IPS-11a (cell line): Measurements from ENCODE around the gene ACTG2.
A peak's percentile ranks its signal among the peaks of the same experiment; 100 is the strongest.

Source experiments
- H3K4me3 ChIP-seq: one replicate; pipeline ENCODE4 v1.5.1; 2013; ENCODE audit warnings: low read depth, low read length, control low read depth

ACTG2 gene

DNA sequence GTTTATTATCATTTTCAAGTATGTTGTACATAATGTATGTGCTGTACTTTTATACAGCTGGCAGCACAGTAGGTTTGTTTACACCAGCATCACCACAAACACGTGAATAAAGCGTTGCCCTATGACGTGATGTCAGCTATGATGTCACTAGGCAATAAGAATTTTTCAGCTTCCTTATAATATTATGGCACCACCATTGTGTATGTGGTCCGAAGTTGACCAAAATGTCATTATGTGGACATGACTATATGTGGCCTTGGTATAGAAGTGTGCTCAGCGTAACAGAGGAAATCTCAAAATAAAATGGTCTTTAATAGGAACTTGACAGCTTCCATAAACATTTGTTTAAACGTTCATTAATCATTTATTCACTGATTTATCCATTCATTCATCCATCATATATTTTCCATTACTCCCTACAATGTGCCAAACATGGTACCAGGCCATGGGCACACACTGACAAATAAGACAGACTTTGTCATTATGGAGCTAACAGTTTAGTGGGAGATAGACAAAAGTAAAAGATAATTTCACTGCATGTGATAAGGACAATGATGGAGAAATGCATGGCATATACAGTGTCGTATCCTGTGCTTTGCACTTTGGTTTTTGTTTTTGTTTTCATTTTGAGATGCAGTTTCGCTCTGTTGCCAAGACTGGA is 18.9 kb downstream of the ACTG2 start:
- no peak overlapping the region for H3K4me3 ChIP-seq

DNA sequence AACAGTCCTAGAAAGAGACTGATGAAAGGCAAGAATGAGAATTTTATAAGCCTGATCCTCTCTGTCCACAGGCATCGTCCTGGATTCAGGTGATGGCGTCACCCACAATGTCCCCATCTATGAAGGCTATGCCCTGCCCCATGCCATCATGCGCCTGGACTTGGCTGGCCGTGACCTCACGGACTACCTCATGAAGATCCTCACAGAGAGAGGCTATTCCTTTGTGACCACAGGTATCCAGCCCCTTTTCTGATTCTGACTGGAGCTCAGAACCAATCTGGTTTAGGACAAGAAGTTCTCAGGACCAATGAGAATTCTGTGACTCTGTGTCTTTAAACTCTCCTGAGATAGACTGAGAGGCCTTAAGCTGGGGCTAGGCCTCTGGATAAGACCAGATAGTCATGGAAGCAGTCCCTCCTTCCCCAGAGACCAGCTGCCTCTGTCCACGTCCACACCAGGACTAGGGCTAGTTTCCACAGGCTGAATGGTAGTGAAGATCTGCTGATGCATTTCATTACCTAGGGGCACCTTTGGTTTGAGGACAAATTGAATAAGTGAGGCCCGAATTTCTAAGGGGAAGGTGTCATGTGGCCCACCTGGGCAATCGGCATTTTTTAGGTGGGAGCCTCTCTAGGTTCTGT is 20.7 kb downstream of the ACTG2 start:
- no peak overlapping the region for H3K4me3 ChIP-seq

DNA sequence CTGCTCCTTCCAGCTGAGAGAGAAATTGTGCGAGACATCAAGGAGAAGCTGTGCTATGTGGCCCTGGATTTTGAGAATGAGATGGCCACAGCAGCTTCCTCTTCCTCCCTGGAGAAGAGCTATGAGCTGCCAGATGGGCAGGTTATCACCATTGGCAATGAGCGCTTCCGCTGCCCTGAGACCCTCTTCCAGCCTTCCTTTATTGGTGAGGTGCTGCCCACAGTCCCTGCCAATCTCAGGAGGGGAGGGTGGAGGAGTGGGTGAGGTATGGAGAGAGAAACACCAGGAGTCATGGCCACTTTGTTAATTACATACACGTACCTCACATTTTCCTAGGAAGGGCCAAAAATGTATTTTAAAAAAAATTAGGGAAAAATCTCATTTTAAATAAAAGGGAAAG is 21.9 kb downstream of the ACTG2 start:
- no peak overlapping the region for H3K4me3 ChIP-seq

DNA sequence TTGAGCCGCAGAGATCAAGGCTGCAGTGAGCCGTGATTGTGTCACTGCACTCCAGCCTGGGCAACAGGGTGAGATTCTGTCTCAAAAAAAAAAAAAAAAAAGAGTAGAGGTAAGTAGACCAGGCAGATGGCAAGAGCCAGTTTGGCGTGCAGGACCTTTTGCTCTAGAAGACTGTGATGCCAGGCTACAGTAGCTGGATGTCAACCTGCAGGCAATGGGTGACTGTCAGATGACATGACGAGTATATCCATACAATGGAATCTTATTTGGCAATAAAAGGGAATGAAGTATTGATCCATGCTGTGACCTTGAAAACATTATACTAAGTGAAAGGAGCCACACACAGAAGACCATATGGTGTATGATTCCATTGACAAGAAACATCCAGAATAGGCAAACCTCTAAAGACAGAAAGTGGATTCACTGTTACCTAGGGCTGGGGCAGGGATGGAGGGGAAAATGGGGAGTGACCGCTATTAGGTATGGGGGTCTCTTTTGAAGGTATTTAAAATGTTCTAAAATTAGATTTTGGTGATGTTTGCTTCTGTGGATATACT is 22.7 kb downstream of the ACTG2 start:
- no peak overlapping the region for H3K4me3 ChIP-seq

DNA sequence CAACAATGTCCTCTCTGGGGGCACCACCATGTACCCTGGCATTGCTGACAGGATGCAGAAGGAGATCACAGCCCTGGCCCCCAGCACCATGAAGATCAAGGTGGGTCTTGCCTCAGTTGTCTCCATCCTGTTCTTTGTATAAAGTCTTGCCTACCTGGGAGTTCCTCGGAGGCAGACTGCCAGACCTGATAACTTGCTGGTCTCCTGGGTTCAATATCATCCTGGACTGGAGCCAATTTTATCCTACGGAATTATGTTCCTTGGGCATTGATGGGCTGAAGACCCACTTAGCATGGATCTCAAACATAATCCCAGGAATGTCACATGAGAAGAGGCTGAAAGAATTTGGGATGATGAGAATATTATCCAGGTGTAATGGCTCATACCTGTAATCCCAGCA is 23.9 kb downstream of the ACTG2 start:
- no peak overlapping the region for H3K4me3 ChIP-seq

DNA sequence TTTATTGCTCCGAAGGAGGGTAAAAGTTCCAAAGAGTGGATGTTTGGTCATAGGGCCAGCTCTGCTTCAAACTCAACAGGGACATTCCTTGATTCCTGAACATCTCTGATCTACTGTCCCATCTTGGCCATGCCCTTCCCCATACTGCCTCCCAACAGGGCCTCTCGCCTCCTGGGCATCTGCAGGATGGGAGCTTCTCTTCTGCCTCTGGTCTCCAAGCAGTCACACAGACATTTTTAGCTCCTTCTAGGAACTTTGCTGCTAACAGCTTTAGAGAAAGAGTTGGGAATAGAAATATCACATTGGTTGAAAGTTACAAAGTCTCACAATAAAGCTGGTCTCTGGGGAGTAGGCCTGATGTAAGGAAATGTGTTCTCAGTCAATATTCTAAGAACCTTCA is 24.5 kb downstream of the ACTG2 start:
- H3K4me3 ChIP-seq, result no peak overlapping the region

DNA sequence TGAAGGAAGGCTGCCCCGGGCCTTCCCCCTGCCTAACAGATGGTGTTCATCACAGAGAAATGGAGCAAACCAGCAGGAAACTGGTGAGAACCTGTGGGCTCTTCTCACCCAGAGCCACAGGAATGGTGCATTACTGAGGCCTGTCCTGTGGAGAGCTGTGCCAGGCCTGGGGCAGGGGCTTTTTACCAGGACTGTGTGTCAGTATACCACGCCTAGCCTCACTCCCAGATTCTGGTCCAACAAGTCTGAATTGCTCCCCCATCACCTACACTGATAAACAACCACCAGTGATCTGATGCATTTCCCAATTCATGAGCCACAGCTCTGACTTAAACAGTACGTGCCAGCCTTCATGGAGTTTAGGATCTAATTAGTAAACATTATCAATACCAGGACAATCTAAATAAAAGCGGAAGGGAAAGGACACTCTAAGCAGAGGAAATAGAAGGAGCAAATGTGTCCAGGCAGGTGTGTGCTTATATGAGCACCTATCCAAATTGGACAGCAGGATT is 24.9 kb downstream of the ACTG2 start:
- no peak overlapping the region for H3K4me3 ChIP-seq

DNA sequence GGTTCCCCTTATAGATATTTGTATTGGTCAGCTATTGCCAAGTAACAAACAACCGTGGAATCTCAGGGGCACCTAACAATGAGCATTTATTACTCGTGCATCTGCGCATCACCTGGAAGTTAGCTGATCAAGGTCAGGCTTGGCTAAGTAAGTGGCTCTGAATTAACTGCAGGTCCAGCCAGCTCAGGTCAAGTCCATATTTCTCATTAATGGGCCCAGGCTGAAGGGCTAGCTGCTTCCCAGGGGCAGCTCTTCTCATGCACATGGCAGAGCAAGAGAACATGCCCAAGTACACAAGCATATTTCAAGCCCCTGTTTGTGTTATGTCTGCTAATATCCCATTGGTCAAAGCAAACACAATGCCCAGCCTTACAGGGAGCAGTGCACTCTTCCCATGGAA is 26.0 kb downstream of the ACTG2 start:
- H3K4me3 ChIP-seq, result no peak overlapping the region

DNA sequence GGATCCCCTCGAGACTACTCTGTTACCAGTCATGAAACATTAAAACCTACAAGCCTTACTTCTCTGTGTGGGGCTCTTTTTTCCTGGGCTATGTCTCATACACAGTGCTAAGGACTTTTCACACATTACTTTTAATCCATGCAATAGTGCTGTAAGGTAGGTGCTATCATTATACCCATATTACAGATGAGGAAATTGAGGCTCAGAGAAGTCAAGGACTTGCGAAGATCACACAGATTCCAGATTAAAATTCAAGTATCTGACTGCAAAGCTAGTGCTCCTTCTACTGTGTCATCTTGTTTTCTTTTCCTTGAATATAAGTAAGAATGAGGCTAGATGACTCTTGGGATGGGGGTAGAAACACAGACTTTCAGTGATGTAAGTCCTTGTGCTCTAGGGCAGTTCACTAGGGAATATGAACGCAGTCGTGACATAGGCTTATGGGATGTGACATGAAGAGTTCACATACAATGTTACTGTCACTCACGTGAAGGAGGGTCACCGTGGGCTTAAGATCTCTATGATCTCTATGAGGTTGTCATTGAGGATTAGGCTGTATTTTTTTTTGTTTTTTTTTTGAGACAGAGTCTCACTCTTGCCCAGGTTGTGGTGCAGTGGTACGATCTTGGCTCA is 26.9 kb downstream of the ACTG2 start:
- H3K4me3 ChIP-seq, result no peak overlapping the region

DNA sequence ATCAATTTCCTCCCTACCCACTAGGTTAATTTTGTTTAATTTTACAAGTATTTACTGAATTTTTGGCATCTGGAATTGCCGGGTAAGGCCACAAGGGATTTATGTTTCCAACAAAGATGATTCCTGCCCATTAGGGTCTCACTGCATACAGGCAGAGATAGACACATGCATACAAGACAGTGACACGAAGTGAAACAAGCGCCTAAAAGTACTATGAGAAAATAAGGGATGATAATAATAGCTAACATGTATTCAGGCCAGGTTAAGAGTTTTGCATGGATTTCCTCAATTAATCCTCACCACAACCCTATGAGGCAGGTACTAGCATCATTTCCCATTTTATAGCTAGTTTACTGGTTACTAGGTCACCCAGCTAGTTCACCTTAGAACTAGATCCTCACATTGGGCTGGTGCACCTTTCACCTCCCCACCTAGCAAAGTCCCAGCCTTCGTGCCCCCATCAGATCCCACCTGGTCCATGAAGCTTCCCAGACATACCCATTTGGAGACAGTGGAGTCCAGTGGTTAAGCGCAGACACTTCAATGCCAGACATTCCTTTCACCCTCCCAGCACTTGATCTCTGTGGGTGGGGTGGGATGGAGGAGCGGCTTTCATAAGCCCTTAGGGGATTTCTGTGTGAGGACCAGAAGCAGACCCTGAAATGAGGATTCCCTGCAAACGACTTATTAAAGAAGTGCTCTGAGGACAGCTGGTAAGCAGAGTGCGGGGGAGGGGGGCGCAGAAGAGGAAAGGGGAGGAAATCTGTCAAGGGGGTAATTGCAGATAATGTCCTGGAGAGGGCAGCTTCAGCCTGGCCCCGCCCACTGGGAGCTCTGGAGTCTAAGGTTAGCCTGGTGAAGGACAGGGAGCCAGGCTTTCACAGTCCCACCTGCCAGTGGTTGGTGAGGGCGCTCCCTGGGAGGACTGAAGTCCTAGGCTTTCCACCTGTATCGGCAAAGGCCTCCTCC is 28.1 kb downstream of the ACTG2 start:
- no peak overlapping the region for H3K4me3 ChIP-seq

DNA sequence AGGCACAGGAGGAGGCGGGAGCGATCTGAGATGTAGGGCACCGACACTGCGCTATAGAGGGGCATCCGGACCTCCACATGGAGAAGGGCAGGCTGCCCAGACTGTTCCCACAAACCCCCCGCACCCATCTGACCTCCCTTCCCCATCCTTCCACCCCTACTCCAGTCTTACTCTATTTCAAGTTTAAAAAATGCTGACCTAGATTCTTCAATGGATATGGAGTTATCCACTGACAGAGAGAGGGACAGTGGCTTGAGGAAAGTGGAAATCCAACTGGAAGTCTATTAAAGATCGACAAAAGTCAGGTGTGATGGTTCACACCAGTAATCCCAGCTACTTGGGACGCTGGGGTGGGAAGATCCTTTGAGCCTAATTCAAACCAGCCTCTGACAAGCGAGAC is 28.8 kb downstream of the ACTG2 start:
- no peak overlapping the region for H3K4me3 ChIP-seq

DNA sequence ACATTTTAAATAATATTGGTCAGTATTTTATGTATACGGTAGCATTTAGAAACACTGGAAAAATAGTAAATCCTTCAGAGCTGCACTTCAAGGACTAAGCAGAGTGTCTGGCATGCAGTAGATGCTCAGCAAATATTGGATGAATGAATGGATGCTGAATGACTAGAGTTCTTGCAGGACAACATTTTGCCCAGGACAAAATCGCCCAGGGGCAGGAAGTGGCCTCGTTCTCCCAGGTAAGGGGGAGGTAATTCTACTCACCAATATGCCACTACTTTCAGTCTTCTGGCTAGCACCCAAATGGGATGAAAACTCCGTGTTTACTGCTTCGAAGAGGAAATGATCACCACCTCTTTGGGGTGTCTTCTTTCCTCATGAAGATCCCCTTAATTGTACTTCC is 29.9 kb downstream of the ACTG2 start:
- H3K4me3 ChIP-seq, result no peak overlapping the region

DNA sequence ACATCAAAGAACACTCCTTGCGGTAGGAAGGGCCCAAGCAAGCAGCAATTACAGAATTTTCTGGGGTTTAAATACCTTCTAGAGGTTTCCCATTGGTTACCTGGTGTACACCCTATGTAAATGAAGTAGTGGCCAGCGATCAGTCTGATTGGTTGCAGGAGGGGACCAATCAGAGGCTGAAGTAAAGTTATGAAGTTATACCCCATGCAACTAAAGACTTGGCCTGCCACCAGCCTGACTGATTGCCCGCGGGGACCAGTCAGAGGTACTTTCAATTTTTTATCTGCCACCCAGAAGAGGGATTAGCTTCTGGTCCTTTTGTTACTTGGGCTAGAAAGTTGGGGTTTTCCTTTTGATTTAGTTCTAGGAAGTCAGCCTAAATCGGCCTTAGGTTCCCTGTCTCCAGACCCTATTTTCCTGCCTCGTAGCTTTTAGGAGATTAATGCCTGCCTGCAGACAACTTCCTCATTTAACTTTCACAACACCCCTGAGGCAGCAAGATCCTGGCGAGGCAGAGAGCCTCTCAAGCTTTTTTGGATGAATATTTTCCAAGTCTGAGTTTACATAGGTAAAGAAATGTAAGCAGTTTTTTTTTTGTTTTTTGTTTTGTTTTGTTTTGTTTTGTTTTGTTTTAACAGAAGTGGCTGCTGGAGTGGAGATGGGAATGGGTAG is 32.4 kb downstream of the ACTG2 start:
- H3K4me3 ChIP-seq, result no peak overlapping the region

DNA sequence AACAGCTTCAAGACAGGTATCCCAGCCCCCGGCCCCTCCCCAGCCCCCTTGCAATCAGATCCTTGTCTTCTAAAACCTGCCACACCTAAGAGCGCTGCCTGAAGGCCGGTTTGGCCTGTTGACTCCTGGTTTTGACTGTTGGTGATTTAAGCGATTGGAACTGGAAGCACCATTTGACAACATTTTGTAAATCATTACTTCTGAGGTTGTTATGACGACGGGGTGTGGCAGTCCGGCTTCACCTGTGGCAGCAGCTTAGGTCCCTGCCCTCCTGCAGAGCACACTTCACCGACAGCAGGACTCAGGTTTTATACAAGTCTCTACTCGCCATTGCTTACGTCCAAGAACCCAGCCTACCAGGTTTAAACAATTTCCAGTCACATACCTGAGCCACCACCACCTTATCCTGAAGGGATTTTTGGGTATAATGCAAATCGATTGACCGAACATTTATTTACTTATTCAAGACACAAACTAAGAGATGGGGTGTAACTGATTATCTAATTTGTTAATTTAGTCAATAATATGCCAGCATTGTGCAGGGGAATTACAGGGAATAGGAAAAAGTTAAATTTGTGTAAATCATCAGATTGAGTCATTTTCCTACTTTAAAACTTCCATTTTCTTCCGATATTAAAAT is 33.2 kb downstream of the ACTG2 start:
- H3K4me3 ChIP-seq, result peak overlapping the region; percentile 78

DNA sequence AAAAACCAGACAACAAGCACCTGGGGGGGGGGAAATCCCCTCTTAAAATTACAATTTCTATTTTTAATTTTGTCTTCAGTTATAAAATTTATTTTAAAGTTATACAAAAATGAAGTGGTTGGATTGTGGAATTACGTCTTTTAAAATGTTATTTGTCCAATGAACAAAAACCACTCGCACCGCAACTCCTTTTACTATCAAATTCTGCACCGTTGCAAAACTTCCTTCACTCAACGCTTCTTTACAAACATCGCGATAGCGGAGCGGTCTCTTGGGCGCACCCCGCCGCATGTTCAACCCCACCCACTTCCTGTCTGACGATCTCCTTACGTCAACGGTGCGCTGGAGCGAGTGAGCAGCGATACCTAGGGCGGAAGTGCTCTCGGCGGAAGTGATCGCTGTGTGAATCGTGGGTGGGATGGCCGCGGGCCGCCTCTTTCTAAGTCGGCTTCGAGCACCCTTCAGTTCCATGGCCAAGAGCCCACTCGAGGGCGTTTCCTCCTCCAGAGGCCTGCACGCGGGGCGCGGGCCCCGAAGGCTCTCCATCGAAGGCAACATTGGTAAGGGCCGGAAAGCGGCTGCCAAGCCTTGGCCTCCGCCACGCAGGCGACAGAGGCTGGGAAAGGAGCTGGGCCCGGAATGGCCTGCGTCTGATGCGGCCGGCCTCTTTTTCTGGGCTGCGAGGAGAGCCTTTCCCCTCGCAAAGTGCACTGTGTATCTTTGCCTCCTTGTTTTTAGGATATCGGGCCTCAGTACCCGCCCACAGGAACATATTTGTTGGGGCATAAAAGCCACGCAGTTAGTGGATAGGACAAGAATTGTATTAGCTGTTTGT is 33.9 kb downstream of the ACTG2 start, which contains the start of gene DGUOK:
TSS of gene DGUOK (plus strand) at position 388 of the 835 bp plus-strand sequence. CDS start at position 419, 31 bp downstream.
- H3K4me3 ChIP-seq, result peak within 1 kb of the TSS; percentile 78

DNA sequence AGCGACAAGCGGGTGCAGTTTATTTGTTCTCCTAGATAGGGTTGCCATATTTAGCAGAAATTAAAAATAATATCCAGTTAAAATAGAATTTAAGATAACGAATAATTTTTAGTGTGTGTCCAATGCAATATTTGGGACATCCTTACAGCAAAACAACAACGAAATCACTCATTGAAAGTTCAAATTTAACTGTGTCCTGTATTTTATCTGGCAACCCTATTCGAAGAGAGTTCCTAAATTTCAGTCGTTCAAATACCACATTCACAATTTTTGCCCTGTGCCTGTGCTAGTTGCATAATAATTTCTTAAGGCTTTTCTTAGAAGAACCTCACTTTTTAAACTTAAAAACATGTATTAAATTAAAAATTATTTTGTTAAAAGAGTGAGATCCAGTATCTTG is 34.5 kb downstream of the ACTG2 start:
- peak overlapping the region; percentile 78 for H3K4me3 ChIP-seq

DNA sequence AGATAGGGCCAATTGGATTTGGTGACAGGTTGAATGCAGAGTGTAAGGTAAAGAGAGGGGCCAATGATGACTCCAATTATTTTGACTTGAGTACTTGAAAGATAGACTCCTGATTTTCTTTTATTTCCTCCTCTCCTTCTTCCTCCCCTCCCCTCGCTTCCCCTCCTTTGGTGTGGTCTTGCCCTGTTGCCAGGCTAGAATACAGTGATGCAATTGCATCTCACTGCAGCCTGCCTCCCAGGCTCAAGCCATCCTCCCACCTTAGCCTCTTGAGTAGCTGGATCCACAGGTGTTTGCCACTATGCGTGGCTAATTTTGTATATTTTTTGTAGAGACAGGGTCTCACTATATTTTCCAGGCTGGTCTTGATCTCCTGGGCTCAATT is 36.1 kb downstream of the ACTG2 start:
- H3K4me3 ChIP-seq, result no peak overlapping the region

DNA sequence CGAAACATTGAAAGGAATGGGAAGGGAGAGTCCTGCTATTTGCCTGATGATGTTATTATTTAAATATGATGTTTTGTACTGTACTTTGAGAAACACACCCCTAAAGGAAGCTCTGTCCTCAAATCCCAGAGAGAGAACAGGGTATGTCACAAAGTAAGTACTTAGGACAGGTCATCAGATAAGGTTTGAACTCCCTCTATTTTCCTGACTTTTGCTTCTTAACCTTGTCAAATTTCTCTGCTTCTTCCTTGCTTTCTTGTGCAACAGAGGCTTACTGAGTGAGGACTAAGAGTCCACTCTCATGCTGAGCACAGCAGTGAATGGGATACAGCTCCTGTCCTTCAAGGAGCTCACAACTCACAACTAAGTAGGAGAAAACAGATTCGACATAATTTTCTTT is 37.6 kb downstream of the ACTG2 start:
- no peak overlapping the region for H3K4me3 ChIP-seq
